Neural crest cell (in vitro differentiated cells): ENCODE data around the gene LCNL1. TPM values are rescaled to one million over a fixed set of nuclear protein-coding genes. Genes with fewer than 3 reads are reported as not detected.

Experiments used
- DNase-seq: peaks from one replicate; pipeline ENCODE4 v3.0.0; 2021; ENCODE audit warnings: low read depth, mixed read lengths, low spot score
- H3K27ac Mint-ChIP-seq: one replicate; pipeline ENCODE4 v1.8.0; 2021; ENCODE audit warnings: mild to moderate bottlenecking, mixed read lengths; ENCODE audit not compliant: unreplicated experiment
- H3K27me3 Mint-ChIP-seq: 2 replicates; pipeline ENCODE4 v1.8.0; 2021; ENCODE audit warnings: low read depth, mild to moderate bottlenecking, mixed read lengths
- H3K36me3 Mint-ChIP-seq: 2 replicates; pipeline ENCODE4 v1.8.0; 2021; ENCODE audit warnings: low read depth, mild to moderate bottlenecking, mixed read lengths
- H3K4me1 Mint-ChIP-seq: 2 replicates; pipeline ENCODE4 v1.8.0; 2021; ENCODE audit warnings: mixed read lengths
- H3K4me3 Mint-ChIP-seq: one replicate; pipeline ENCODE4 v1.8.0; 2021; ENCODE audit warnings: mild to moderate bottlenecking, mixed read lengths
- H3K9me3 Mint-ChIP-seq: 2 replicates; pipeline ENCODE4 v1.8.0; 2021; ENCODE audit warnings: mixed read lengths
- total RNA-seq: library from RNA; stranded (reverse); gene quantifications from 2 replicates; pipeline ENCODE4 v1.2.1, GENCODE V29; 2021
- TF ChIP-seq, protein P1 (sequence below): fragments of 200-600 bp; sonication (generic); conservative IDR thresholded peaks from 2 replicates; pipeline ENCODE4 v1.5.0; 2021; ENCODE audit warnings: antibody characterized with exemption, mild to moderate bottlenecking

Gene LCNL1
- total RNA-seq, 1 donor from 2014 or later, result not detected

DNA sequence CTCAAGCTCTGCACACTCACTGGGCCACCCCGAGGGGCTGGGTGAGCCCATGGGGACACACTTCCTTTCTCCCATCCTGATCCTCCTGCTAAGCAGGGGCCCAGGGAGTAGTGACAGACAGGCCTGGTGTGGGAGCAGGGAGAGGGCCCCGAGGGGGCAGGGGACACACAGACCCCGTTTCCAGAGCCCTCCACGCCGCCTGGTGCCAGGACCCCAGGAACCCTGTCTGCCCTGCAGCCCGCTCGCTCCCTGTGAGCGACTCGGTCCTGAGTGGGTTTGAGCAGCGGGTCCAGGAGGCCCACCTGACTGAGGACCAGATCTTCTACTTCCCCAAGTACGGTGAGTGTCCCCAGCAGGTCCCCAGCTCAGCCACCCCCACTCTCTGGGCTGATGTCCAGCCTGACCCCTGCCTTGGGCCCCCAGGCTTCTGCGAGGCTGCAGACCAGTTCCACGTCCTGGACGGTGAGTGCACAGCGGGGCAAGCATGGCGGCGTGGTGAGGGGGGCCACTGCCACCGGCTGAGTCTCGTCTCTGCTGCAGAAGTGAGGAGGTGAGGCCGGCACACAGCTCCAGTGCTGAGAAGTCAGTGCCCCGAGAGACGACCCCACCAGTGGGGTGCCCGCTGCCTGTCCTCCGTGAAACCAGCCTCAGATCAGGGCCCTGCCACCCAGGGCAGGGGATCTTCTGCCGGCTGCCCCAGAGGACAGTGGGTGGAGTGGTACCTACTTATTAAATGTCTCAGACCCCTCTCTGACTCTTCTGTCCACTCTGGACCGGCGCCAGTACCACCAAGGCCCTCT lies 36.4 kb upstream of the LCNL1 start:
- Mint-ChIP-seq H3K4me3 (peak overlapping the region; percentile 56), H3K27me3 (no peaks in the 10 kb centered on the region)

DNA sequence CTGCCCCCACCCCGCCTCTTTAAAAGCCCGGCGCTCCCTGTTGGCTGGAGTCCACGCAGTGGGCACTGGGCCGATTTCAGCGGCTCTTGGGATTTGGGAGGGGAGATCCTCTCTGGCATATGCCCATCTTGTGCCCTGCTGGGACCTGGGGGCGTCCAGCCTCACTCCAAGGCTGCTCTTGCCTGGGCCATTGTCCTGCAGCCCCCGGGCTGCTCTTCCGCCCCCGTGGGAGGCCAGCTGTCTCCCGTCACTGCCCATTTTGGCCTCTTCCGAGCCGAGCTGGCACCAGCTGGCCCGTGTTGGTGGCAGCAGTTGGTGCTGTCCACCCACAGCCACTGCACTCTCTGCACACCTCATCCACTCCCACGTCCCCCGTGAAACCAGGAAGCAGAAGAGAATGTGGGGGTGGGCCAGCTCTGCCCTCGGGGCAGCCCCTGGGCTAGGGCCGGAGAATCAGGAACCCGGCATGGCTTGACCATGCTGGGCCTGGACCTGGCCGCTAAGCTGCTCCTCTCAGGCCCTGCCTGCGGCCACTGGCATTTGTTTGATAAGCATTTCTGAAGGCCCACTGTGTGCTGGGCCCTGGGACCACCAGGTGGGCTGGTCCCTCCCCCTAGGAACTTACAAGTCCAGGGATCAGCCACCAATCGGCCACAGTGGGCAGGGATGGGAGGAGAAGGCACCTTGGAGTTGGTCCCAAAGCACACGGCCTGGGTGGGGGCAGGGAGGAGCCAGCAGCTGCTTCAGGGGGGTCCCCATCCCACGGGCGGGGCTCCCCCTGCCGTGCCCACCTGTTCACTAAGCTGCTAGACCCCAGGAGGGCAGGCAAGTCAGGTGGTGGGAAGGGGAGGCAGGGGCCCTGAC lies 35.5 kb upstream of the LCNL1 start:
- Mint-ChIP-seq H3K36me3 (no peaks in the 10 kb centered on the region), H3K4me1 (peaks cover 4% of the 10 kb centered on the region), H3K9me3 (no peaks in the 10 kb centered on the region), H3K4me3 (peak overlapping the region; percentile 56), H3K27ac (no peak overlapping the region), H3K27me3 (no peaks in the 10 kb centered on the region)
- TF ChIP-seq, protein P1, sequence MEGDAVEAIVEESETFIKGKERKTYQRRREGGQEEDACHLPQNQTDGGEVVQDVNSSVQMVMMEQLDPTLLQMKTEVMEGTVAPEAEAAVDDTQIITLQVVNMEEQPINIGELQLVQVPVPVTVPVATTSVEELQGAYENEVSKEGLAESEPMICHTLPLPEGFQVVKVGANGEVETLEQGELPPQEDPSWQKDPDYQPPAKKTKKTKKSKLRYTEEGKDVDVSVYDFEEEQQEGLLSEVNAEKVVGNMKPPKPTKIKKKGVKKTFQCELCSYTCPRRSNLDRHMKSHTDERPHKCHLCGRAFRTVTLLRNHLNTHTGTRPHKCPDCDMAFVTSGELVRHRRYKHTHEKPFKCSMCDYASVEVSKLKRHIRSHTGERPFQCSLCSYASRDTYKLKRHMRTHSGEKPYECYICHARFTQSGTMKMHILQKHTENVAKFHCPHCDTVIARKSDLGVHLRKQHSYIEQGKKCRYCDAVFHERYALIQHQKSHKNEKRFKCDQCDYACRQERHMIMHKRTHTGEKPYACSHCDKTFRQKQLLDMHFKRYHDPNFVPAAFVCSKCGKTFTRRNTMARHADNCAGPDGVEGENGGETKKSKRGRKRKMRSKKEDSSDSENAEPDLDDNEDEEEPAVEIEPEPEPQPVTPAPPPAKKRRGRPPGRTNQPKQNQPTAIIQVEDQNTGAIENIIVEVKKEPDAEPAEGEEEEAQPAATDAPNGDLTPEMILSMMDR, result no peak
- no peak for DNase-seq

More for the DNA sequence above, 36.4 kb upstream of the LCNL1 start:
- Mint-ChIP-seq H3K36me3 (no peaks in the 10 kb centered on the region), H3K9me3 (no peaks in the 10 kb centered on the region), H3K27ac (no peak overlapping the region), H3K4me1 (peaks cover 4% of the 10 kb centered on the region)
- DNase-seq, result no peak
- TF ChIP-seq, protein P1, result no peak

DNA sequence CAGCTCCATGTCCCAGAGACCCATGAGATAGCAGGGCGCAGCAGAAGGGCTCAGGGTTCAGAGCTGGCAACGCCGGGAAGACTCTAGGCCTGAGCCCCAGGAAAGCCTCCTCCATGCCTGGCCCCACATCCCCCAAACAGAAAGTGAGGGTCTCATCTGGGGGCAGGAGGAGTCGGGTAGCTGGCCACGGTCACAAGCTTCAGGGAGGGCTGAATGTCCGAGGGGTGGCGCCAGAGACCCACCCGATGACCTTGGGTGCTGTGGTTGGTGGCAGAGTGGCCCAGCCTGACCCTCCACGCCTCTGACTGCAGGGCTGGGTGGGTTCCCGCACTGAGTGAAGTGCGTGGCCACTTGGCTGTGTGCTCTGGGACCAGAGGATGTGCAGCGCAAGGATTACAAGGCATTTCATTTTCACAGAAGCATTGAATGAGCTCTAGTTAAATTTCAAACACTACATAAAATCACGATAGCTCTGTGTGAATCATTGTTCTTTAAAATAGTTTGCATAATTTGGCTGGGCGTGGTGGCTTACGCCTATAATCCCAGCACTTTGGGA lies 34.8 kb upstream of the LCNL1 start:
- Mint-ChIP-seq H3K27ac (no peak overlapping the region), H3K4me3 (peak overlapping the region; percentile 83), H3K9me3 (no peaks in the 10 kb centered on the region), H3K36me3 (no peaks in the 10 kb centered on the region), H3K27me3 (no peaks in the 10 kb centered on the region), H3K4me1 (peaks cover 4% of the 10 kb centered on the region)
- TF ChIP-seq, protein P1, result peak; percentile 54
- DNase-seq, result peak; percentile 49

DNA sequence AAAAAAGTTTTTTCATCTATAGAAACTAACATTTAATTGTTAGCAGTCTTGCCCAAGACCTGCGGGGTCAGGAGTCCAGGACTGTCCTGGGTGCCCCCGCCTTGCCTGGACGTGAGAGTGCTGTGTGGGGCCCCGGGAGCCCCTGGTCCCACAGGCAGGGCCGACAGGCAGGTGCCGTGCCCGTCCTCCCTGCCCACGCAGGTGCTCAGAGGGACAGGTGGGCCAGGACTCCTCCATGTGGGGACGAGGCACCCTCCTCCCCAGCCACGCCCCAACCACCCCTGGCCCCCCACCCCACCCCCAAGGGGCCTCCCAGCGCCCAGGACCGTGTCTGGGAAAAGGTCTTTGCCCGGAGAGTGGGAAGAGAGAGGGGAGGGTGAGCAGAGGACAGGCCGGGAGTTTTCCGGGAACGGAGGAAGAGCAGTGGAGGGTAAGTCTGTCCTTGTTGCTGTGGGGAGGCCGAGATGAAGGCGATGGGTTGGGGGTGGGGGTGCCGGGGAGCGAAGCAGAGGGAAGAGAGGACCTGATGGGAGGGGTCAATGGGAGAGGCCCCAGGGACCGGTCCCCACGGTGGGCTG lies 33.5 kb upstream of the LCNL1 start:
- Mint-ChIP-seq H3K4me1 (peaks cover 4% of the 10 kb centered on the region), H3K27ac (no peak overlapping the region), H3K4me3 (peak overlapping the region; percentile 84), H3K27me3 (no peaks in the 10 kb centered on the region), H3K36me3 (no peaks in the 10 kb centered on the region), H3K9me3 (no peaks in the 10 kb centered on the region)
- TF ChIP-seq, protein P1, result no peak
- no peak for DNase-seq
